ENCODE data around the gene ANKRD13D. TPM values are rescaled to one million over a fixed set of nuclear protein-coding genes. Genes with fewer than 3 reads are reported as not detected.

Gene ANKRD13D
- total and polyA plus RNA-seq, 2 donors from 2014 or later: 21.9 to 68.3 TPM

DNA sequence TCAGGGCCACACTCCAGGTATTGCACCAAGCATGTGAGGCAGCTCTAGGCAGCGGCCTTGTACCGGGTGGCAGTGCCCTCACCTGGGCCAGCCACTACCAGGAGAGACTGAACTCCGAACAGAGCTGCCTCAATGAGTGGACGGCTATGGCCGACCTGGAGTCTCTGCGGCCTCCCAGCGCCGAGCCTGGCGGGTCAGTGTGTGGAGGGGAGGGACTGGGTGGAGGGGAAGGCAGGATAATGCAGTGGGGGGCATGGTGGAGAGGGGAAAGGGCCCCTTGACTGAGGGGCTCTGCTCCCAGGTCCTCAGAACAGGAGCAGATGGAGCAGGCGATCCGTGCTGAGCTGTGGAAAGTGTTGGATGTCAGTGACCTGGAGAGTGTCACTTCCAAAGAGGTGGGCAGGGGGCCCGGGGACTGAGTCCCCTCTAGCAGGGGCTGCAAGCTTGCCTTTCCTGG is 18.5 kb downstream of the ANKRD13D start:
- TF ChIP-seq, protein P1, sequence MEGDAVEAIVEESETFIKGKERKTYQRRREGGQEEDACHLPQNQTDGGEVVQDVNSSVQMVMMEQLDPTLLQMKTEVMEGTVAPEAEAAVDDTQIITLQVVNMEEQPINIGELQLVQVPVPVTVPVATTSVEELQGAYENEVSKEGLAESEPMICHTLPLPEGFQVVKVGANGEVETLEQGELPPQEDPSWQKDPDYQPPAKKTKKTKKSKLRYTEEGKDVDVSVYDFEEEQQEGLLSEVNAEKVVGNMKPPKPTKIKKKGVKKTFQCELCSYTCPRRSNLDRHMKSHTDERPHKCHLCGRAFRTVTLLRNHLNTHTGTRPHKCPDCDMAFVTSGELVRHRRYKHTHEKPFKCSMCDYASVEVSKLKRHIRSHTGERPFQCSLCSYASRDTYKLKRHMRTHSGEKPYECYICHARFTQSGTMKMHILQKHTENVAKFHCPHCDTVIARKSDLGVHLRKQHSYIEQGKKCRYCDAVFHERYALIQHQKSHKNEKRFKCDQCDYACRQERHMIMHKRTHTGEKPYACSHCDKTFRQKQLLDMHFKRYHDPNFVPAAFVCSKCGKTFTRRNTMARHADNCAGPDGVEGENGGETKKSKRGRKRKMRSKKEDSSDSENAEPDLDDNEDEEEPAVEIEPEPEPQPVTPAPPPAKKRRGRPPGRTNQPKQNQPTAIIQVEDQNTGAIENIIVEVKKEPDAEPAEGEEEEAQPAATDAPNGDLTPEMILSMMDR (IDR thresholded peaks at IDR 0.05; ENCODE audit: borderline replicate concordance, extremely low read depth, insufficient read depth): no peak
- Histone ChIP-seq H3K4me3 (ENCODE audit: low read length in 3 of 3) (no peak overlapping the region), H3K27ac (ENCODE audit: low read depth in 2 of 2, low read length in 2 of 2) (no peak overlapping the region), H3K27me3 (ENCODE audit: control insufficient read depth, insufficient read depth, low read length) (no peaks in the 10 kb centered on the region), H3K4me1 (ENCODE audit: control insufficient read depth in 2 of 3, insufficient read depth in 2 of 3, low read depth in 1 of 3, low read length in 3 of 3) (peaks cover 0 to 12% (median 2%) of the 10 kb centered on the region in 3 donors), H3K36me3 (ENCODE audit: control insufficient read depth in 2 of 3, insufficient read depth in 3 of 3, low read length in 3 of 3) (no peaks in the 10 kb centered on the region), H3K9ac (ENCODE audit: low read length in 3 of 3) (no peak overlapping the region), H3K9me3 (ENCODE audit: control insufficient read depth in 2 of 3, insufficient read depth in 1 of 3, low read length in 3 of 3) (no peaks in the 10 kb centered on the region)
- intact Hi-C loops (cut with DNase I): no loop called here
- no peak for FAIRE-seq
- DNase-seq: no peak

DNA sequence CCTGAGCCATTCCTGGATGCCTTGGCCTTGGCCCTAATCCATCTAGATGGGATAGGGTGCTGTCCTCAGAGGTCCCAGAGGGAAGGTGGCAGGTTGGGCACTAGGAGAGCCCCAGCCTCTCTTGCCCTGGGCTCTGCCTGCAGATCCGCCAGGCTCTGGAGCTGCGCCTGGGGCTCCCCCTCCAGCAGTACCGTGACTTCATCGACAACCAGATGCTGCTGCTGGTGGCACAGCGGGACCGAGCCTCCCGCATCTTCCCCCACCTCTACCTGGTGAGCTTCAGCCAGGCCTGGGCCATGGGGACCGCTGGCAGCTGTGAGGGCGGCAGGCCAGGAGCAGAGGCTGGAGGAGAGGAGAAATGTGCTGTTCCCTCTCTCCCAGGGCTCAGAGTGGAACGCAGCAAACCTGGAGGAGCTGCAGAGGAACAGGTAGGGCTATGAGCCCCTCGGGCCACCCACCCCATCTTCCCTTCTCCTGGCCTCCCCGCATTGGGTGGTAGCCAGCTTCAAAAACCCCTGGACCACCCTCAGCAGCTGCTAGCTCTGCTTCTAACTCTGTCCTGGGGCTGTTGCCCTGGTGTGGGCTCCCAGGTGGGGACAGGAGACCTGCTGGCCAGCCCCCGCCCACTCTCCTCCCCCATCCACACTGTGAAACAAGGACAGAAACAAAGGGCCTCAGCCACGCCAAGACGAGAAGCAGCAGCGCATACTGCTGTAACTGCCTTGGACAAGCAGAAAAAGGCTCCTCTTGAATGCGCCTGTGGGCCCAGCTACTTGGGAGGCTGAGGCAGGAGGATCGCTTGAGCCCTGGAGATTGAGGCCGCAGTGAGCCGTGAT is 19.1 kb downstream of the ANKRD13D start:
- Histone ChIP-seq H3K27me3 (ENCODE audit: control insufficient read depth, insufficient read depth, low read length) (no peaks in the 10 kb centered on the region), H3K36me3 (ENCODE audit: control insufficient read depth in 2 of 3, insufficient read depth in 3 of 3, low read length in 3 of 3) (no peaks in the 10 kb centered on the region), H3K4me1 (ENCODE audit: control insufficient read depth in 2 of 3, insufficient read depth in 2 of 3, low read depth in 1 of 3, low read length in 3 of 3) (peaks cover 0 to 10% (median 0%) of the 10 kb centered on the region in 3 donors), H3K9ac (ENCODE audit: low read length in 3 of 3) (no peak overlapping the region), H3K27ac (ENCODE audit: low read depth in 2 of 2, low read length in 2 of 2) (no peak overlapping the region), H3K4me3 (ENCODE audit: low read length in 3 of 3) (no peak overlapping the region), H3K9me3 (ENCODE audit: control insufficient read depth in 2 of 3, insufficient read depth in 1 of 3, low read length in 3 of 3) (no peaks in the 10 kb centered on the region)
- intact Hi-C loops (cut with DNase I): no loop called here
- FAIRE-seq: no peak
- no peak for DNase-seq
- TF ChIP-seq, protein P1 (IDR thresholded peaks at IDR 0.05; ENCODE audit: borderline replicate concordance, extremely low read depth, insufficient read depth): no peak

DNA sequence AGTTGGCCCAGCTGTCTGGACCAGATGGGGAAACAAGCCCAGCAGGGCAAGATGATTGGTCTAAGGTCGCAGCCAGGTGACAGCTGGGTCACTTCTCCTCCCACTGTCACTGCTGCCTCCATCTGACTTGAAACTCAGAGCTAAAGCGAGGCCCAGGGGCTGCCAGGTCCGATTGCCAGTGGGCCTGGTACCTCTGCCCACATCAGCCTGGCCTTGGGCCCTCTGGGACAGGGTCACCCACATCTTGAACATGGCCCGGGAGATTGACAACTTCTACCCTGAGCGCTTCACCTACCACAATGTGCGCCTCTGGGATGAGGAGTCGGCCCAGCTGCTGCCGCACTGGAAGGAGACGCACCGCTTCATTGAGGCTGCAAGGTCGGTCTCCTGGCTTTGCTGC is 20.1 kb downstream of the ANKRD13D start:
- no peak overlapping the region for H3K27ac ChIP-seq (ENCODE audit: low read depth in 2 of 2, low read length in 2 of 2)
- TF ChIP-seq, protein P1 (IDR thresholded peaks at IDR 0.05; ENCODE audit: borderline replicate concordance, extremely low read depth, insufficient read depth): no peak

More for the DNA sequence above, 20.1 kb downstream of the ANKRD13D start:
- H3K27me3 ChIP-seq (ENCODE audit: control insufficient read depth, insufficient read depth, low read length): no peaks in the 10 kb centered on the region
- no peak for FAIRE-seq
- H3K9ac ChIP-seq (ENCODE audit: low read length in 3 of 3): no peak overlapping the region
- H3K36me3 ChIP-seq (ENCODE audit: control insufficient read depth in 2 of 3, insufficient read depth in 3 of 3, low read length in 3 of 3): no peaks in the 10 kb centered on the region
- H3K4me3 ChIP-seq (ENCODE audit: low read length in 3 of 3): no peak overlapping the region
- H3K9me3 ChIP-seq (ENCODE audit: control insufficient read depth in 2 of 3, insufficient read depth in 1 of 3, low read length in 3 of 3): no peaks in the 10 kb centered on the region
- no peak for DNase-seq
- intact Hi-C loops (cut with DNase I): no loop called here
- H3K4me1 ChIP-seq (ENCODE audit: control insufficient read depth in 2 of 3, insufficient read depth in 2 of 3, low read depth in 1 of 3, low read length in 3 of 3): peaks cover 0 to 9% (median 0%) of the 10 kb centered on the region in 3 donors

All from kidney (tissue), 14 donors.